HEK293 (cell line): ENCODE measurements around the gene TRNP1.
A peak's percentile ranks its signal among the peaks of the same experiment; 100 is the strongest.

Experiments used
- CTCF ChIA-PET: fragments of 350-600 bp; formaldehyde crosslinking; extraction: SDS; loops from one replicate; lab custom pipeline; 2021; ENCODE audit warnings: antibody characterized with exemption; lab: Yijun Ruan, JAX
- POLR2A ChIA-PET: fragments of 300-600 bp; formaldehyde crosslinking; extraction: SDS; loops from one replicate; lab custom pipeline; 2020; ENCODE audit warnings: antibody characterized with exemption, inconsistent platforms; lab: Yijun Ruan, JAX
- H3K27ac ChIP-seq: fragments of 200-500 bp; sonication (Bioruptor generic); 2 replicates; pipeline ENCODE4 v1.5.1; 2014; ENCODE audit warnings: low read depth, low read length, control low read depth, inconsistent platforms; ENCODE audit errors: extremely low read depth
- H3K36me3 ChIP-seq, 2 experiments: fragments of 200-500 bp in 1 of 2; sonication (Bioruptor generic) in 1 of 2; 1 replicate in 1 of 2; 2 replicates in 1 of 2; pipeline ENCODE4 v1.5.1; 2014 to 2017; ENCODE audit warnings: inconsistent platforms in 2 of 2, low read length in 2 of 2; ENCODE audit not compliant: control insufficient read depth in 2 of 2, insufficient read depth in 1 of 2
- H3K4me1 ChIP-seq: fragments of 200-500 bp; sonication (Bioruptor generic); 2 replicates; pipeline ENCODE4 v1.5.1; 2014; ENCODE audit warnings: mild to moderate bottlenecking, low read length, inconsistent platforms; ENCODE audit not compliant: control insufficient read depth, insufficient read depth
- H3K4me3 ChIP-seq: 2 replicates; pipeline ENCODE4 v1.5.1; 2011; ENCODE audit warnings: low read depth, mild to moderate bottlenecking, control low read depth, low read length, moderate library complexity
- H3K9me3 ChIP-seq: fragments of 200-500 bp; sonication (Bioruptor generic); 2 replicates; pipeline ENCODE4 v1.5.1; 2014; ENCODE audit warnings: low read depth, low read length, inconsistent platforms; ENCODE audit not compliant: control insufficient read depth, insufficient read depth
- GLIS2 ChIP-seq: fragments of 450-650 bp; formaldehyde crosslinking; IDR thresholded peaks from 2 replicates; pipeline ENCODE4 v1.5.1; 2016; ENCODE audit warnings: missing biosample characterization, missing genetic modification characterization
- HOXC10 ChIP-seq: sonication (generic); formaldehyde crosslinking; IDR thresholded peaks from 2 replicates; pipeline ENCODE4 v1.8.1; 2023; ENCODE audit warnings: mild to moderate bottlenecking, missing genetic modification reagents
- KLF1 ChIP-seq: fragments of 450-650 bp; formaldehyde crosslinking; IDR thresholded peaks from 2 replicates; pipeline ENCODE4 v1.5.1; 2016; ENCODE audit warnings: missing biosample characterization, missing genetic modification characterization
- SP3 ChIP-seq: fragments of 450-650 bp; formaldehyde crosslinking; IDR thresholded peaks from 2 replicates; pipeline ENCODE4 v1.5.1; 2016; ENCODE audit warnings: missing biosample characterization, missing genetic modification characterization
- ZBTB20 ChIP-seq: fragments of 450-650 bp; formaldehyde crosslinking; IDR thresholded peaks from 2 replicates; pipeline ENCODE4 v1.5.1; 2016; ENCODE audit warnings: missing biosample characterization, missing genetic modification characterization
- ZFP3 ChIP-seq: fragments of 450-650 bp; formaldehyde crosslinking; IDR thresholded peaks from 2 replicates; pipeline ENCODE4 v1.5.1; 2016; ENCODE audit warnings: low read depth, missing biosample characterization, missing genetic modification characterization
- ZIC2 ChIP-seq: fragments of 450-650 bp; formaldehyde crosslinking; IDR thresholded peaks from 2 replicates; pipeline ENCODE4 v1.5.1; 2016; ENCODE audit warnings: missing biosample characterization, missing genetic modification characterization
- ZNF10 ChIP-seq: fragments of 450-650 bp; formaldehyde crosslinking; IDR thresholded peaks from 2 replicates; pipeline ENCODE4 v1.5.1; 2017; ENCODE audit warnings: missing biosample characterization, missing genetic modification characterization
- ZNF121 ChIP-seq: fragments of 450-650 bp; formaldehyde crosslinking; IDR thresholded peaks from 2 replicates; pipeline ENCODE4 v1.5.1; 2016; ENCODE audit warnings: missing biosample characterization, missing genetic modification characterization
- ZNF19 ChIP-seq: fragments of 450-650 bp; formaldehyde crosslinking; IDR thresholded peaks from 2 replicates; pipeline ENCODE4; 2016; ENCODE audit warnings: missing biosample characterization, missing genetic modification characterization, low read depth
- ZNF335 ChIP-seq: fragments of 450-650 bp; formaldehyde crosslinking; conservative IDR thresholded peaks from 2 replicates; pipeline ENCODE4 v1.5.1; 2016; ENCODE audit warnings: missing biosample characterization, missing genetic modification characterization
- ZNF341 ChIP-seq: fragments of 450-650 bp; formaldehyde crosslinking; IDR thresholded peaks from 2 replicates; pipeline ENCODE4; 2016; ENCODE audit warnings: low read depth, missing biosample characterization, missing genetic modification characterization
- ZNF449 ChIP-seq: fragments of 450-650 bp; formaldehyde crosslinking; IDR thresholded peaks from 2 replicates; pipeline ENCODE4 v1.5.1; 2017; ENCODE audit warnings: missing biosample characterization, mild to moderate bottlenecking, missing genetic modification characterization, moderate library complexity
- ZNF501 ChIP-seq: fragments of 450-650 bp; formaldehyde crosslinking; IDR thresholded peaks from 2 replicates; pipeline ENCODE4 v1.5.1; 2016; ENCODE audit warnings: missing biosample characterization, missing genetic modification characterization
- ZNF510 ChIP-seq: fragments of 450-650 bp; formaldehyde crosslinking; IDR thresholded peaks from 2 replicates; pipeline ENCODE4 v1.5.1; 2018; ENCODE audit warnings: mild to moderate bottlenecking, missing genetic modification characterization, missing biosample characterization; ENCODE audit not compliant: insufficient replicate concordance
- ZNF530 ChIP-seq: fragments of 450-650 bp; formaldehyde crosslinking; IDR thresholded peaks from 2 replicates; pipeline ENCODE4 v1.5.1; 2016; ENCODE audit warnings: low read depth, missing biosample characterization, missing genetic modification characterization
- ZNF664 ChIP-seq: fragments of 450-650 bp; formaldehyde crosslinking; IDR thresholded peaks from 2 replicates; pipeline ENCODE4 v1.5.1; 2016; ENCODE audit warnings: missing biosample characterization, missing genetic modification characterization
- ZNF707 ChIP-seq: fragments of 450-650 bp; formaldehyde crosslinking; IDR thresholded peaks from 2 replicates; pipeline ENCODE4 v1.5.1; 2016; ENCODE audit warnings: missing biosample characterization, missing genetic modification characterization
- TF ChIP-seq, protein P1 (sequence below): fragments of 450-650 bp; formaldehyde crosslinking; IDR thresholded peaks from 2 replicates; pipeline ENCODE4 v1.5.1; 2016; ENCODE audit warnings: missing biosample characterization, missing genetic modification characterization

The TRNP1 gene

GRCh38 chr1:26994787-26995517 is 1.5 kb downstream of the TRNP1 start:
- 0 out of 2 replicates have a peak, but pooled peaks have one; percentile 20 for TF ChIP-seq ZNF335 (tag by site-specific recombination)
- no peak for TF ChIP-seq ZNF664 (tag by site-specific recombination)
- TF ChIP-seq ZBTB20 (tag by site-specific recombination), result peak; percentile 89
- TF ChIP-seq ZNF449 (tag by site-specific recombination), result 0 out of 2 replicates have a peak, but pooled peaks have one; percentile 14
- peak; percentile 42; the same call in 1 of the 2 replicates for TF ChIP-seq GLIS2 (tag by site-specific recombination)
- TF ChIP-seq SP3 (tag by site-specific recombination), result no peak
- no peak for TF ChIP-seq ZNF10 (tag by site-specific recombination)
- TF ChIP-seq, protein P1, sequence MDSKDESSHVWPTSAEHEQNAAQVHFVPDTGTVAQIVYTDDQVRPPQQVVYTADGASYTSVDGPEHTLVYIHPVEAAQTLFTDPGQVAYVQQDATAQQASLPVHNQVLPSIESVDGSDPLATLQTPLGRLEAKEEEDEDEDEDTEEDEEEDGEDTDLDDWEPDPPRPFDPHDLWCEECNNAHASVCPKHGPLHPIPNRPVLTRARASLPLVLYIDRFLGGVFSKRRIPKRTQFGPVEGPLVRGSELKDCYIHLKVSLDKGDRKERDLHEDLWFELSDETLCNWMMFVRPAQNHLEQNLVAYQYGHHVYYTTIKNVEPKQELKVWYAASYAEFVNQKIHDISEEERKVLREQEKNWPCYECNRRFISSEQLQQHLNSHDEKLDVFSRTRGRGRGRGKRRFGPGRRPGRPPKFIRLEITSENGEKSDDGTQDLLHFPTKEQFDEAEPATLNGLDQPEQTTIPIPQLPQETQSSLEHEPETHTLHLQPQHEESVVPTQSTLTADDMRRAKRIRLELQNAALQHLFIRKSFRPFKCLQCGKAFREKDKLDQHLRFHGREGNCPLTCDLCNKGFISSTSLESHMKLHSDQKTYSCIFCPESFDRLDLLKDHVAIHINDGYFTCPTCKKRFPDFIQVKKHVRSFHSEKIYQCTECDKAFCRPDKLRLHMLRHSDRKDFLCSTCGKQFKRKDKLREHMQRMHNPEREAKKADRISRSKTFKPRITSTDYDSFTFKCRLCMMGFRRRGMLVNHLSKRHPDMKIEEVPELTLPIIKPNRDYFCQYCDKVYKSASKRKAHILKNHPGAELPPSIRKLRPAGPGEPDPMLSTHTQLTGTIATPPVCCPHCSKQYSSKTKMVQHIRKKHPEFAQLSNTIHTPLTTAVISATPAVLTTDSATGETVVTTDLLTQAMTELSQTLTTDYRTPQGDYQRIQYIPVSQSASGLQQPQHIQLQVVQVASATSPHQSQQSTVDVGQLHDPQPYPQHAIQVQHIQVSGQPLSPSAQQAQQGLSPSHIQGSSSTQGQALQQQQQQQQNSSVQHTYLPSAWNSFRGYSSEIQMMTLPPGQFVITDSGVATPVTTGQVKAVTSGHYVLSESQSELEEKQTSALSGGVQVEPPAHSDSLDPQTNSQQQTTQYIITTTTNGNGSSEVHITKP (tag by site-specific recombination), result peak; percentile 93
- Histone ChIP-seq H3K4me1 (no peaks in the 10 kb centered on the region; the same call in 1 of the 2 replicates), H3K27ac (no peak overlapping the region), H3K4me3 (peak overlapping the region; percentile 57), H3K36me3 (peaks cover 0 to 6% of the 10 kb centered on the region in 2 experiments; a peak in 2 of 3 replicates), H3K9me3 (no peaks in the 10 kb centered on the region)
- ChIA-PET CTCF (interaction anchor here (0.6 to 9.3 kb wide), 12 partner anchors 11 to 132 kb away, joined by 3 to 141 read pairs (median 7); partner anchors contain the start of gene KDF1), POLR2A (interaction anchor here (0.6 to 2.2 kb wide), 4 partner anchors 34 to 253 kb away, joined by 3 to 10 read pairs (median 3); partner anchors contain the start of gene KDF1)

DNA sequence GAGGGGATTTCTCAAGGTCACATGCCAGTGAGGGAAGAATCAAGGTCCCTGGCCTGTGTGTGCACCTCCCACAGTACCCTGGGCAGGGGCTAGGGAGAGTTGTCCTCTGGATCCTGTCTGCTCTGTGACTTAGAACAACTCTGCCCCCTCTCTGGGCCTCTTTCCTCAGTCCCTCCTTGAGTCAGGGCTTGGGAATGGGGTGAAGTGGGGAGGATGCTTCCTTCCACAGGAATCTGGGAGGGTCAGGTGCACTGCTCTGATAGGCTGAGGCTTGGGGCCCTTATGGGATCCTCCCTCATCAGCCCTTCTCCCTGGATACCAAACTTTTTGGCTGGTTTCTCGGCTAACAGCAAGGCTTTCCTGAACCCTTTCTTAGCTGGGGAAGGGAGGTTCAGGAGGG is 2.5 kb downstream of the TRNP1 start:
- Histone ChIP-seq H3K36me3 (peaks cover 0 to 6% of the 10 kb centered on the region in 2 experiments; a peak in 2 of 3 replicates), H3K9me3 (no peaks in the 10 kb centered on the region)
- no peak for TF ChIP-seq ZNF19 (tag by site-specific recombination)
- TF ChIP-seq ZNF341 (tag by site-specific recombination), result peak; percentile 57
- TF ChIP-seq, all 188 proteins: peak for 1
- ChIA-PET POLR2A (no interaction called here), CTCF (interaction anchor here (0.6 to 9.3 kb wide), 15 partner anchors 9 to 240 kb away, joined by 3 to 141 read pairs (median 10); no protein-coding TSS in a partner anchor)
- Histone ChIP-seq H3K4me3 (no peak overlapping the region), H3K27ac (no peak overlapping the region), H3K4me1 (no peaks in the 10 kb centered on the region; the same call in 1 of the 2 replicates)

DNA sequence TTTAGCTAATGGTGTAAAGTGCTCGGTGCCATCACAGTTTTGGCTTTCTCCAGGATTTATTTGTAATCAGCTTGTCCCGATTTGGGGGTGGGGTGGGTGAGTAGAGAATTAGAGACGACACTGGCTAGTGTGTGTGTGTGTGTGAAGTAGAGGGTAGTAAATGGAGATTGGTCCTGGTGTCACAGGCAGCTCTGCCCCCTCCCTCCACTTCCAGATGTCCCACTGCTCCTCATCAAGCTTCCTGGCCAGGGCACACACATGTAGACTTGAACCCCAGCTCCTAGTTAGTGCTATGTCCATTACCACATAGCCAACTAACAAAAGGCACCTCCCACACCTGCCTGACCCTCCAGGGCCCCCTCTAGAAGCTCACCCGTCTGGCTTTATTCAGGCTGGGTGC is 3.2 kb downstream of the TRNP1 start:
- ChIA-PET POLR2A (interaction anchor here (0.5 kb wide), 1 partner anchor 745 kb away, joined by 5 read pairs; no protein-coding TSS in a partner anchor), CTCF (interaction anchor here (0.5 to 9.3 kb wide), 23 partner anchors 10 to 422 kb away, joined by 3 to 141 read pairs (median 5); no protein-coding TSS in a partner anchor)
- Histone ChIP-seq H3K9me3 (no peaks in the 10 kb centered on the region), H3K27ac (no peak overlapping the region), H3K4me1 (no peaks in the 10 kb centered on the region; the same call in 1 of the 2 replicates), H3K36me3 (peaks cover 0 to 6% of the 10 kb centered on the region in 2 experiments; a peak in 2 of 3 replicates), H3K4me3 (no peak overlapping the region)
- TF ChIP-seq ZNF530 (tag by site-specific recombination), result no peak
- no peak for TF ChIP-seq ZBTB20 (tag by site-specific recombination)
- TF ChIP-seq ZNF510 (tag by site-specific recombination), result no peak
- TF ChIP-seq ZNF121 (tag by site-specific recombination), result no peak
- TF ChIP-seq KLF1 (tag by site-specific recombination), result no peak
- no peak for TF ChIP-seq ZIC2 (tag by site-specific recombination)
- TF ChIP-seq ZFP3, result no peak
- no peak for TF ChIP-seq HOXC10 (CRISPR knock-in tag)
- no peak for TF ChIP-seq ZNF707 (tag by site-specific recombination)
- no peak for TF ChIP-seq ZNF501 (tag by site-specific recombination)
